CD4-positive, alpha-beta T cell treated with Interleukin-4 for 1 hour (primary cell): ENCODE results near the gene AHCTF1.

Experiments
- DNase-seq, 2 donors: peaks; one replicate each; pipeline ENCODE4 v3.0.0-alpha.2; 2020 to 2022

Gene AHCTF1

GRCh38 chr1:246931549-246932365 lies at the start of gene AHCTF1:
AHCTF1 (minus strand) TSS chr1:246931948; CDS start chr1:246918370, 13,578 bp downstream.
- peak; percentile 97 for DNase-seq

- no peak for DNase-seq
Observed at GRCh38 chr1:246978785-246979184, 47.0 kb upstream of the AHCTF1 start.

- no peak for DNase-seq
Observed at GRCh38 chr1:246978281-246978680, 46.5 kb upstream of the AHCTF1 start.

GRCh38 chr1:246971969-246972368 lies 40.2 kb upstream of the AHCTF1 start:
- no peak for DNase-seq

- DNase-seq: peak; percentile 24 to 38
Observed at GRCh38 chr1:246971090-246971721, 39.5 kb upstream of the AHCTF1 start.

- DNase-seq: no peak
Observed at GRCh38 chr1:246969621-246970020, 37.9 kb upstream of the AHCTF1 start.

- DNase-seq: no peak
Observed at GRCh38 chr1:246966502-246966901, 34.8 kb upstream of the AHCTF1 start.

- peak in 1 of 2 donors; percentile 25 for DNase-seq
Observed at GRCh38 chr1:246959944-246960693, 28.4 kb upstream of the AHCTF1 start.

- DNase-seq: no peak
Observed at GRCh38 chr1:246954126-246954525, 22.4 kb upstream of the AHCTF1 start.

- DNase-seq: no peak
Observed at GRCh38 chr1:246951413-246951812, 19.7 kb upstream of the AHCTF1 start.

GRCh38 chr1:246949956-246950355 lies 18.2 kb upstream of the AHCTF1 start:
- no peak for DNase-seq

- DNase-seq: no peak
Observed at GRCh38 chr1:246947255-246947654, 15.5 kb upstream of the AHCTF1 start.

GRCh38 chr1:246946366-246946765 lies 14.6 kb upstream of the AHCTF1 start:
- no peak for DNase-seq

- DNase-seq: no peak
Observed at GRCh38 chr1:246934765-246935164, 3.0 kb upstream of the AHCTF1 start.

- no peak for DNase-seq
Observed at GRCh38 chr1:246933893-246934292, 2.1 kb upstream of the AHCTF1 start.

- no peak for DNase-seq
Observed at GRCh38 chr1:246932366-246932700, 585 bp upstream of the AHCTF1 start.

- peak; percentile 57 to 64 for DNase-seq
Observed at GRCh38 chr1:246930830-246931548, 759 bp downstream of the AHCTF1 start.

GRCh38 chr1:246925997-246926626 lies 5.6 kb downstream of the AHCTF1 start:
- no peak for DNase-seq

GRCh38 chr1:246923900-246924299 lies 7.8 kb downstream of the AHCTF1 start:
- DNase-seq: no peak

- no peak for DNase-seq
Observed at GRCh38 chr1:246923482-246923881, 8.3 kb downstream of the AHCTF1 start.

GRCh38 chr1:246921481-246921880 lies 10.3 kb downstream of the AHCTF1 start:
- DNase-seq: no peak

- DNase-seq: no peak
Observed at GRCh38 chr1:246919902-246920301, 11.8 kb downstream of the AHCTF1 start.
